H1 (cell line): ENCODE data around the gene TBCA. TPM values are rescaled to one million over a fixed set of nuclear protein-coding genes. Genes with fewer than 3 reads are reported as not detected.

Experiments used
- KDM4A ChIP-seq: IDR thresholded peaks from one replicate; pipeline ENCODE4 v1.7.1; 2012; ENCODE audit warnings: low read depth, mild to moderate bottlenecking, moderate library complexity, low read length, inconsistent platforms; ENCODE audit not compliant: severe bottlenecking
- RBBP5 ChIP-seq: IDR thresholded peaks from 2 replicates; pipeline ENCODE4 v1.7.1; 2012; ENCODE audit warnings: low read depth, mild to moderate bottlenecking, inconsistent platforms, low read length, moderate library complexity, borderline replicate concordance
- SP4 ChIP-seq: IDR thresholded peaks from 2 replicates; pipeline ENCODE4 v1.6.1; 2012; ENCODE audit warnings: low read length, inconsistent platforms
- polyA plus RNA-seq, 7 experiments: library from polyadenylated mRNA; depleted of rRNA in 3 of 7; stranded (reverse) in 5 of 7; unstranded in 2 of 7; fragments of >200 nt in 5 of 7; fragments of 200-250 nt in 2 of 7; gene quantifications; 1 replicate in 5 of 7; 2 replicates in 1 of 7; 4 replicates in 1 of 7; pipeline versions ENCODE4 v1.2.1 to v1.2.3, GENCODE V29; 2011 to 2013; ENCODE audit warnings: missing spikeins in 2 of 7, mixed read lengths in 2 of 7
- total RNA-seq: library from RNA; stranded (reverse); fragmentation: NEBNext Ultra II Directional; extraction: Animal tissue kit (Norgen Biotek cat#: 25700); gene quantifications from 2 replicates; pipeline ENCODE4 v1.2.1, GENCODE V29; 2021
- TF ChIP-seq, protein P1 (sequence below): IDR thresholded peaks from 2 replicates; pipeline ENCODE4 v1.6.1; 2012; ENCODE audit warnings: low read length, inconsistent platforms

Gene TBCA
- total and polyA plus RNA-seq, 2 of the 8 experiments (the other 6 are each of a cell fraction or from before 2014, with no cell fraction given) = 55.7 to 320 TPM

DNA sequence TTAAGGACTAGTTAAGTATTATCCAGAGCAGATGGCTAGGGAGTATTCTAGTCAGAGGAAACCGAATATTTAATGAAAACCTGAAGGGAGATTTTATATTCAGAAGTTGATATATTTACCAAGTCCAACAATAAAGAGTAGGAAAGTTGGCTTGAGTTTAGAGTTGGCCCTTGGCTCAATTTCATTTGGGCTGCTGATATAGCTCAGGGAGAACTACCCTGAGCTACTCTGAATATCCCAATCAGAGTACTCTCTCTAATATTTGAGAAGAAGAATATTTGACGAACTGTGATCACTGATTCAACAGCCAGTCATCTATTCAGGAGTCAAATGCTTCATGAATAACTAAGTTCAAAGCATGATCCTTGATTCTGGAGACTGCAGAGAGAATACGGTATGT is 34.5 kb downstream of the TBCA start (continued):
- no peak for TF ChIP-seq SP4
- no peak for TF ChIP-seq KDM4A
- TF ChIP-seq, protein P1, sequence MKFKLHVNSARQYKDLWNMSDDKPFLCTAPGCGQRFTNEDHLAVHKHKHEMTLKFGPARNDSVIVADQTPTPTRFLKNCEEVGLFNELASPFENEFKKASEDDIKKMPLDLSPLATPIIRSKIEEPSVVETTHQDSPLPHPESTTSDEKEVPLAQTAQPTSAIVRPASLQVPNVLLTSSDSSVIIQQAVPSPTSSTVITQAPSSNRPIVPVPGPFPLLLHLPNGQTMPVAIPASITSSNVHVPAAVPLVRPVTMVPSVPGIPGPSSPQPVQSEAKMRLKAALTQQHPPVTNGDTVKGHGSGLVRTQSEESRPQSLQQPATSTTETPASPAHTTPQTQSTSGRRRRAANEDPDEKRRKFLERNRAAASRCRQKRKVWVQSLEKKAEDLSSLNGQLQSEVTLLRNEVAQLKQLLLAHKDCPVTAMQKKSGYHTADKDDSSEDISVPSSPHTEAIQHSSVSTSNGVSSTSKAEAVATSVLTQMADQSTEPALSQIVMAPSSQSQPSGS = no peak
- no peak for TF ChIP-seq RBBP5
